Esophagus squamous epithelium (tissue), 5 donors: Measurements from ENCODE around the gene HOXB5. TPM values are rescaled to one million over a fixed set of nuclear protein-coding genes. Genes with fewer than 3 reads are reported as not detected.

Experiments
- DNase-seq: peaks from one replicate; lab custom pipeline; 2025; lab: John Stamatoyannopoulos, UW
- H3K27ac ChIP-seq, 4 donors: fragments of 200-600 bp; sonication (generic); one replicate each; pipeline ENCODE4 v1.5.1; 2016 to 2019; ENCODE audit warnings: mild to moderate bottlenecking in 1 of 4
- H3K27me3 ChIP-seq, 4 donors: fragments of 200-600 bp; sonication (generic); 1 replicate in 3 of 4; 2 replicates in 1 of 4; pipeline versions ENCODE4 v1.5.1 to v1.6.0; 2017 to 2021; ENCODE audit warnings: antibody characterized with exemption in 1 of 4
- H3K36me3 ChIP-seq, 3 donors: fragments of 200-600 bp; sonication (generic); one replicate each; pipeline ENCODE4 v1.5.1; 2016 to 2019
- H3K4me1 ChIP-seq, 3 donors: fragments of 200-600 bp; sonication (generic); one replicate each; pipeline ENCODE4 v1.5.1; 2017 to 2019
- H3K4me3 ChIP-seq, 4 donors: fragments of 200-600 bp; sonication (generic); 1 replicate in 3 of 4; 2 replicates in 1 of 4; pipeline ENCODE4 v1.5.1; 2016 to 2019; ENCODE audit warnings: mild to moderate bottlenecking in 2 of 4, moderate library complexity in 1 of 4
- H3K9me3 ChIP-seq, 3 donors: fragments of 200-600 bp; sonication (generic); one replicate each; pipeline ENCODE4 v1.5.1; 2016 to 2019
- POLR2A ChIP-seq, 4 donors: fragments of 450-650 bp; IDR thresholded peaks; one replicate each; pipeline ENCODE4 v1.6.1; 2017; ENCODE audit warnings: antibody characterized with exemption in 4 of 4, mild to moderate bottlenecking in 4 of 4, moderate library complexity in 3 of 4
- WGBS, 2 donors: methylation state at CpG; one replicate each; pipeline ENCODE4 v1.1.5; 2018; 5-methylcytosine and 5-hydroxymethylcytosine counted together
- intact Hi-C: fragments of 100-400 bp; cut with DNase I; formaldehyde crosslinking; loops from one replicate; pipeline ENCODE4 v1.15.0; 2022
- total RNA-seq, 4 donors: library from RNA; depleted of rRNA; stranded (reverse); fragments of >200 nt; gene quantifications; one replicate each; pipeline ENCODE4 v1.1.0, GENCODE V29; 2016
- TF ChIP-seq, protein P1 (sequence below), 6 experiments: fragments of 450-650 bp in 4 of 6; fragments of 200-600 bp in 2 of 6; sonication (generic) in 2 of 6; IDR thresholded peaks; one replicate each; pipeline ENCODE4 v1.5.1; 2016 to 2019; ENCODE audit warnings: antibody characterized with exemption in 6 of 6, mild to moderate bottlenecking in 4 of 6, moderate library complexity in 4 of 6
- donor health status: DM: yes; HTN: yes; CAD: no.

The HOXB5 gene
- total RNA-seq, 4 donors from 2014 or later = not detected

GRCh38 chr17:48591255-48592056, 2.1 kb downstream of the HOXB5 start:
- Histone ChIP-seq H3K9me3 (no peaks in the 10 kb centered on the region), H3K4me3 (peak overlapping the region in 1 of 4 donors; percentile 38), H3K27ac (no peak overlapping the region), H3K27me3 (peaks cover 0 to 100% (median 23%) of the 10 kb centered on the region in 4 donors), H3K4me1 (peaks cover 8 to 46% (median 32%) of the 10 kb centered on the region in 3 donors), H3K36me3 (no peaks in the 10 kb centered on the region)
- intact Hi-C loops = loop anchor here (5.0 kb wide), 1 partner anchor 254 kb away; no protein-coding TSS in a partner anchor
- DNase-seq = no peak
- whole genome bisulfite sequencing, 2 donors = 83 to 94% methylated on average over 10 of the region's 10 CpGs
- TF ChIP-seq, protein P1, sequence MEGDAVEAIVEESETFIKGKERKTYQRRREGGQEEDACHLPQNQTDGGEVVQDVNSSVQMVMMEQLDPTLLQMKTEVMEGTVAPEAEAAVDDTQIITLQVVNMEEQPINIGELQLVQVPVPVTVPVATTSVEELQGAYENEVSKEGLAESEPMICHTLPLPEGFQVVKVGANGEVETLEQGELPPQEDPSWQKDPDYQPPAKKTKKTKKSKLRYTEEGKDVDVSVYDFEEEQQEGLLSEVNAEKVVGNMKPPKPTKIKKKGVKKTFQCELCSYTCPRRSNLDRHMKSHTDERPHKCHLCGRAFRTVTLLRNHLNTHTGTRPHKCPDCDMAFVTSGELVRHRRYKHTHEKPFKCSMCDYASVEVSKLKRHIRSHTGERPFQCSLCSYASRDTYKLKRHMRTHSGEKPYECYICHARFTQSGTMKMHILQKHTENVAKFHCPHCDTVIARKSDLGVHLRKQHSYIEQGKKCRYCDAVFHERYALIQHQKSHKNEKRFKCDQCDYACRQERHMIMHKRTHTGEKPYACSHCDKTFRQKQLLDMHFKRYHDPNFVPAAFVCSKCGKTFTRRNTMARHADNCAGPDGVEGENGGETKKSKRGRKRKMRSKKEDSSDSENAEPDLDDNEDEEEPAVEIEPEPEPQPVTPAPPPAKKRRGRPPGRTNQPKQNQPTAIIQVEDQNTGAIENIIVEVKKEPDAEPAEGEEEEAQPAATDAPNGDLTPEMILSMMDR (IDR thresholded peaks at IDR 0.05) = no peak
- TF ChIP-seq POLR2A (IDR thresholded peaks at IDR 0.05) = no peak

DNA sequence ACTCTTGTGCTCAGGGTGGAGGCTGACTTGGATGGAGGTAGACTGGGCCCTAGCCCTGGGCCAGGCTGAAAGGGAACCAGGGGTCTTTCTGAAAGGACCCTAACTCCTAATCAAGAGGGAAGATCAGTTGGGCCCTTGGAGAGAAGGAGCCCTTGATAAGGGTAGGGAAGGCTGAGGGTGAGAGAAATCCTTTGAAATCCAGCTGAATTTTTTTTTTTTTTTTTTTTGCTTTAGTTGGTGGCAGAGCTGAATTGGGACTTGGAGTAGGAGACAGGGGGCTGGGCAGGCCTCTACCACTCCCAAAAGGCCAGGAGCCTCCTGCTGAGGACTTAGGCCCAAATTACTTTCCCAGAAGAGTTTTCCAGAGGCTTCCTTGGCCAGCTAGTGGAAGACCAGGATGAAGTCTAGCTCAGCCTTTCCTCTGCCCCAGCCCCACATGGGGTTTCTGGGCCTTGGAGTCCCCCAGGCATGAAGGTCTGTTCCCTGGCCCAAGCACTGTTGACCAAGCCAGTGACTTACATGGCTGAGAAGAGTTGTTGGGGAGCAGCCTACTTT, 2.9 kb downstream of the HOXB5 start:
- TF ChIP-seq, protein P1 (IDR thresholded peaks at IDR 0.05) = no peak
- TF ChIP-seq POLR2A (IDR thresholded peaks at IDR 0.05) = no peak
- Histone ChIP-seq H3K9me3 (no peaks in the 10 kb centered on the region), H3K36me3 (no peaks in the 10 kb centered on the region), H3K4me3 (no peak overlapping the region), H3K27me3 (peaks cover 0 to 100% (median 20%) of the 10 kb centered on the region in 4 donors), H3K4me1 (peaks cover 8 to 48% (median 28%) of the 10 kb centered on the region in 3 donors), H3K27ac (no peak overlapping the region)
- DNase-seq = no peak
- intact Hi-C loops = loop anchor here (5.0 kb wide), 1 partner anchor 253 kb away; no protein-coding TSS in a partner anchor

GRCh38 chr17:48589831-48590606, 3.6 kb downstream of the HOXB5 start, which contains the start of gene HOXB3:
HOXB3 (minus strand) TSS chr17:48590241; CDS start chr17:48552474, 37,767 bp downstream.
- H3K27ac ChIP-seq = no peak within 1 kb of the TSS
- H3K27me3 ChIP-seq = peaks cover 0 to 100% (median 17%) of the 10 kb centered on the region in 4 donors
- H3K9me3 ChIP-seq = no peaks in the 10 kb centered on the region
- intact Hi-C loops = loop anchor here (5.0 kb wide), 1 partner anchor 253 kb away; no protein-coding TSS in a partner anchor
- no peak within 1 kb of the TSS for H3K4me3 ChIP-seq
- DNase-seq = no peak
- H3K4me1 ChIP-seq = peaks cover 8 to 55% (median 29%) of the 10 kb centered on the region in 3 donors
- 75 to 84% methylated on average over 18 to 22 of the region's 23 CpGs for WGBS, 2 donors
- TF ChIP-seq POLR2A (IDR thresholded peaks at IDR 0.05) = no peak
- TF ChIP-seq, protein P1 (IDR thresholded peaks at IDR 0.05) = no peak
- H3K36me3 ChIP-seq = no peaks in the 10 kb centered on the region

DNA sequence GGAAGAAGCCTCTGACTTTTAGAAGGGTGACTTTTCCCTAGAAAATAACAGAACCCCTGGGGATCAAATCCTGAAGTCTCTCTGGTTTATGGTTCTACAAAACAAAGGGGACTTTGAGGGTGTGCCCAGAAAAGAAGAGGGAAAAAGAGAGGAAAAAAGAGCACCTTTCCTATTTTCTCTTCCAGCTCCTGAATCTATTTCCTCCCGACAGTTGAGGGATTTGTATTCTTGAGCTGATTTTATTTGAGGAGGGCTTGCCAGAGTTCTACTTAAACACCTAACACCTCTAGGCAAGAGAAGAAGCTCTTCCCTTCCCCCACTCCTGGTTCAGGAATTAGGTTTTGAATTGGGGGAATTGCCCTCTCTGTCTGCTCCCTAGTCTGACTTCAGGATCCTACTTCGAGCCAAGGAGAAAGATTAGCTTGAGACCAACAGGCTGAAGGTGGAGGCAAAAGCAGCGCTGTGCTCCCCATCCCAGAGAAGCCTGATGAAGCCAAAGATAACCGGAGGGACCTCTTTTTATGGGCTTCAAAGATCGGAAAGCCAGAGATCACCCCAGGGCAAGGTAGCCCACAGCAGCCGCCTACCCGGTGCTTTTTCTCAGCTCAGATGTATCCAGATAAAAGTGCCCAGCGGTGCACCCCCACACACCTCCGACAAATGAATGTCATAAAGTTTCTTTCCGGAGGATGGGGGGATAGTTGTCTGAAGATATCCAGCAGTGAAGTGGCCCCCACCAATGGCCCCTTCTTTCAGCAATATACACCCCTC, 4.3 kb downstream of the HOXB5 start:
- intact Hi-C loops = no loop called here

More for the DNA sequence above, 4.3 kb downstream of the HOXB5 start:
- Histone ChIP-seq H3K36me3 (no peaks in the 10 kb centered on the region), H3K4me3 (no peak overlapping the region), H3K4me1 (peaks cover 3 to 57% (median 35%) of the 10 kb centered on the region in 3 donors), H3K27ac (no peak overlapping the region), H3K9me3 (no peaks in the 10 kb centered on the region), H3K27me3 (peaks cover 0 to 100% (median 12%) of the 10 kb centered on the region in 4 donors)
- TF ChIP-seq, protein P1 (IDR thresholded peaks at IDR 0.05) = no peak
- no peak for TF ChIP-seq POLR2A (IDR thresholded peaks at IDR 0.05)
- WGBS, 2 donors = 66 to 73% methylated on average over 2 to 5 of the region's 10 CpGs
- DNase-seq = no peak
